KMS-11 (cell line): Measurements from ENCODE around the gene RABGAP1.

ENCODE experiments used
- H2AFZ ChIP-seq: fragments of 200-600 bp; sonication (generic); 2 replicates; pipeline ENCODE4 v1.6.1; 2016; ENCODE audit warnings: antibody characterized with exemption, mixed run types, low read depth
- H3K27ac ChIP-seq: fragments of 200-600 bp; sonication (generic); 2 replicates; pipeline ENCODE4 v1.6.1; 2016; ENCODE audit warnings: mild to moderate bottlenecking, mixed run types
- H3K27me3 ChIP-seq: fragments of 200-600 bp; sonication (generic); 2 replicates; pipeline ENCODE4 v1.6.1; 2017; ENCODE audit warnings: mild to moderate bottlenecking, low read depth, mixed run types, moderate library complexity; ENCODE audit not compliant: insufficient read depth
- H3K36me3 ChIP-seq: fragments of 200-600 bp; sonication (generic); 2 replicates; pipeline ENCODE4 v1.6.1; 2017; ENCODE audit warnings: mild to moderate bottlenecking, mixed run types; ENCODE audit not compliant: insufficient read depth
- H3K4me1 ChIP-seq: fragments of 200-600 bp; sonication (generic); 2 replicates; pipeline ENCODE4 v1.6.1; 2016; ENCODE audit warnings: mild to moderate bottlenecking, low read depth, mixed run types; ENCODE audit not compliant: poor library complexity, severe bottlenecking
- H3K4me2 ChIP-seq: fragments of 200-600 bp; sonication (generic); 2 replicates; pipeline ENCODE4 v1.7.0; 2016; ENCODE audit warnings: mild to moderate bottlenecking, mixed run types
- H3K4me3 ChIP-seq: fragments of 200-600 bp; sonication (generic); IDR thresholded peaks from 2 replicates; pipeline ENCODE4 v1.6.1; 2017; ENCODE audit warnings: low read depth, low read length, mixed read lengths; ENCODE audit not compliant: insufficient read depth
- H3K79me2 ChIP-seq: fragments of 200-600 bp; sonication (generic); 2 replicates; pipeline ENCODE4 v1.6.1; 2016; ENCODE audit warnings: low read depth, mixed run types; ENCODE audit not compliant: insufficient read depth
- H3K9ac ChIP-seq: fragments of 200-600 bp; sonication (generic); 2 replicates; pipeline ENCODE4 v1.6.1; 2016; ENCODE audit warnings: mild to moderate bottlenecking, mixed run types
- H4K20me1 ChIP-seq: fragments of 200-600 bp; sonication (generic); 2 replicates; pipeline ENCODE4 v1.6.1; 2016; ENCODE audit warnings: mild to moderate bottlenecking, mixed run types; ENCODE audit not compliant: insufficient read depth
- CTCF ChIP-seq: fragments of 200-600 bp; sonication (generic); conservative IDR thresholded peaks from 2 replicates; pipeline ENCODE4 v1.6.1; 2017; ENCODE audit warnings: low read depth, mild to moderate bottlenecking, antibody characterized with exemption, low read length, moderate library complexity, mixed read lengths

The RABGAP1 gene

DNA sequence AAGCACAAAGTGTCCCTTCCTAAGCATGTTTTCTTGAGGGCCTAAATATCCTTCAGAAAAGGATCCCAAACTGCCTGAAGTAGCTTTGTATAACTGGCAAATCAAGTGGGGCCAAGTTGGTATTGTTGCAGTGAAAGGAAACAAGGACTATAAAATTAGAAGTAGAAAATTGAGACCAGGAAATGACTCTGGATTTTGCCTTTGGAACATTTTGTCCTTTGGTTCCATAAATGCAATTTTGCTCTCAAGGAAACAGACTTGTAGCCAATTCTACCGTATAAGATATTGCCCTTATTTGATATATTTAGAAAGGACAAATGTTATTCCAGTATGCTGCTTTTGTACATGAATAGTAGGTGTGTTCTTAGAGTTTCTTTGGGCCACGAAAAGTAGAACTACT is 34.4 kb downstream of the RABGAP1 start:
- H3K9ac ChIP-seq, result no peak overlapping the region
- no peak overlapping the region for H3K4me2 ChIP-seq
- TF ChIP-seq CTCF, result no peak
- no peaks in the 10 kb centered on the region for H3K27me3 ChIP-seq
- H2AFZ ChIP-seq, result no peak overlapping the region
- no peaks in the 10 kb centered on the region for H3K36me3 ChIP-seq
- no peak overlapping the region for H3K27ac ChIP-seq
- H3K4me3 ChIP-seq, result no peak overlapping the region
- no peaks in the 10 kb centered on the region for H3K4me1 ChIP-seq
- H4K20me1 ChIP-seq, result no peaks in the 10 kb centered on the region
- no peaks in the 10 kb centered on the region for H3K79me2 ChIP-seq

GRCh38 chr9:122978601-122979000 is 37.8 kb downstream of the RABGAP1 start:
- H3K36me3 ChIP-seq, result no peaks in the 10 kb centered on the region
- H3K4me1 ChIP-seq, result no peaks in the 10 kb centered on the region
- H4K20me1 ChIP-seq, result no peaks in the 10 kb centered on the region
- no peaks in the 10 kb centered on the region for H3K79me2 ChIP-seq
- H3K4me3 ChIP-seq, result no peak overlapping the region
- no peak overlapping the region for H3K4me2 ChIP-seq
- H3K27me3 ChIP-seq, result no peaks in the 10 kb centered on the region
- no peak overlapping the region for H3K9ac ChIP-seq
- H2AFZ ChIP-seq, result no peak overlapping the region
- H3K27ac ChIP-seq, result no peak overlapping the region
- no peak for TF ChIP-seq CTCF

DNA sequence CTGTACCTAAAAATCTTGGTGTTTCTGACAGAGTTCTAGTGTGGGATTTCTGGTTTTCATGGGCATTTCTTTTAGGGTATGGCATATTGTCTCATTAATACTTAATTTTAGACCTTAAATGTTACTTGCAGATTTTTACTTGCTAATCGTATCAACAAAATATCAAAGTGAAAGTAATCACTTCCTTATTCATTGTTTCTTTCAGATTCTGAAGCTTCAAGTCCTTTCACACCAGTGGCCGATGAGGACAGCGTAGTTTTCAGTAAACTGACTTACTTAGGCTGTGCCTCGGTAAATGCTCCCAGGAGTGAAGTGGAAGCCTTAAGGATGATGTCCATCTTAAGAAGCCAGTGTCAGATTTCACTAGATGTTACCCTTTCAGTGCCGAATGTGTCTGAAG is 45.2 kb downstream of the RABGAP1 start:
- Histone ChIP-seq H3K36me3 (no peaks in the 10 kb centered on the region), H3K9ac (no peak overlapping the region), H3K4me2 (no peak overlapping the region), H3K4me1 (peaks cover 25% of the 10 kb centered on the region), H2AFZ (no peak overlapping the region), H3K27ac (no peak overlapping the region), H3K4me3 (no peak overlapping the region), H3K79me2 (no peaks in the 10 kb centered on the region), H3K27me3 (no peaks in the 10 kb centered on the region), H4K20me1 (no peaks in the 10 kb centered on the region)
- TF ChIP-seq CTCF, result no peak

GRCh38 chr9:122988141-122988540 is 47.3 kb downstream of the RABGAP1 start:
- H3K4me3 ChIP-seq, result no peak overlapping the region
- no peaks in the 10 kb centered on the region for H3K79me2 ChIP-seq
- no peak overlapping the region for H3K27ac ChIP-seq
- H4K20me1 ChIP-seq, result no peaks in the 10 kb centered on the region; the same call in 1 of the 2 replicates
- H3K27me3 ChIP-seq, result no peaks in the 10 kb centered on the region
- H3K4me2 ChIP-seq, result no peak overlapping the region; the same call in 1 of the 2 replicates
- H3K36me3 ChIP-seq, result no peaks in the 10 kb centered on the region
- H2AFZ ChIP-seq, result no peak overlapping the region
- peaks cover 32% of the 10 kb centered on the region for H3K4me1 ChIP-seq
- TF ChIP-seq CTCF, result no peak
- H3K9ac ChIP-seq, result no peak overlapping the region
